ENCODE measurements around the gene DCDC1.
A peak's percentile ranks its signal among the peaks of the same experiment; 100 is the strongest.

The DCDC1 gene

DNA sequence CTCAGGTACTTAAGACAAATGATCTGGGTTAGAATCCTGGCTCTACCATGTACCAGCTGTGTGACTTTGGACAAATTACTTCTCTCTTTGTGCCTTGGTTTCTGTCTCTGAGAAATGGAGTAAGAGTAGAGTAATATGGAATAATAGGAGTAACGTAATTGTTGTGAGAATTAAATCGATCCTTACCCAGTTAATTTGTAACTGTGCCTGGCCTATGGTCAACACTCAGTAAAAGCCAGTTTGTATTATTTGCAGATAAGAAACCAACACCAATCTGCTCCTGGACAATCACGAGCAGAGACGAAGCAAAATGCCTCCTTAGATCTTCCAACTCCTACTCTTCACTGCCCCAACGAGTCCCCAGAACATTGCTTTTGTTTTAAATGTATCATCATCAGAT, 266.7 kb downstream of the DCDC1 start:
- DNase-seq (ENCODE audit: low spot score) = no peak

DNA sequence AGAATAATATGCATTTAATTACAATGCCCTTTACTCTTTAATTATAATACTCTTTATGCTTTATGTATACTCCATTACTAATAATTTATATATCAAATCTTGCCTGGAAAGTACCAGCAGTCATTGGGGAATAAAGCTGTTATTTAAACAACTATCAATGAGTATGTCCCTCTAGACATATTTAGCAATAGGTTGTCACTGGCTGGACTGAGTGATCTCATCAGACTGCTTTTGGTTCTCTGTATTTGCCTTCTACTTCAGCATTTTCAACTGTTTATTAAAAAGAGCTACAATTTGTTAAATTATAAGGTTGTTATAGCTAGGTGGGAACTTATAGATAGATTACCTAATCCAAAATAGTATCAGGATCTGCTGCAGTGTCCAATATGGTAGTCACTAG, 267.2 kb downstream of the DCDC1 start:
- DNase-seq (ENCODE audit: low spot score) = no peak

DNA sequence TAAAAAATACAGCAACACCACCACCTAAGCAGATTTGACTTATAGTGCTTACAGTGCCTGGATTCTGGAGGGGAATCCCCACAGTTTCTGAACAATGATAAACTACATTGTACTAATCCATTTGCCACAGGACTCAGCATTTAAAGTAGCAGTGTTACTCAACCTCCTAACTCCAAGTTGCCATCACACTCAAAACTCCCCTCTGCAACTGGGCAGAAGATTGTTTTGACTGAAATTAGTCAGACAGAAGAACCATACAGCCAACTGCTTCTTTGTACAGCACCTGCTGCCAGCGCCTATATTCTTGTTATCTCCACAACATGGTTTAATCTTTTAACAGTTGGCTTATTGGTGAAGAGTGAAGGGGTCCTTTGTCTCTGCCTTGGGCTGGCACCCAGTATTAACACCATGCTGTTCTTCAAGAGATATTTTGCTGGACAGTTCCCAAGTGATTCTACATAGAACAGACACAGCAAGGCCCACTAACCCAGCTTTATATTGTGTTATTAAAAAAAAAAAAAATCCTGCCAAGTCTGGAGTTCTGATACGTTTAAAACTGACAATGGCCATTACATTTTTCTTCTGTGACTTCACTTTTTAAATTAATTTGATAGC, 273.2 kb downstream of the DCDC1 start:
- DNase-seq (ENCODE audit: low spot score) = no peak

DNA sequence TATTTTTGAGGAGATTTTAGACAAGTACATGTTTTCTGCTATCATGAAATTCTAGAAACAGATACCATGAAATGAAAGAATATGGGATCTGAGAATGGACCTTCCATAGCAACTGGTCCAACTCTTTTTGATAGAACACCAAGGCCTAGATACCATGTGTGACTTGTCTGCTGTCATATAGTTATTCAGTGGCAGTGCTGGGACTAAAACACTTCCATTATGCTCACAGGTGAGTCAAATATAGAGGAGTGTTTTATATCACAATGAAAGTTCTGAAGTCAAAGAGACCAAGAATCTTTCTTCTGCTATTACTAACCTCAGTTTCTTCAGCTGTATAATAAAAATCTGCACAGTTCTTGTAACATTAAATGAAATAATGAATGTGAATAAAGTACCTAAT, 276.9 kb downstream of the DCDC1 start:
- DNase-seq (ENCODE audit: low spot score) = no peak

DNA sequence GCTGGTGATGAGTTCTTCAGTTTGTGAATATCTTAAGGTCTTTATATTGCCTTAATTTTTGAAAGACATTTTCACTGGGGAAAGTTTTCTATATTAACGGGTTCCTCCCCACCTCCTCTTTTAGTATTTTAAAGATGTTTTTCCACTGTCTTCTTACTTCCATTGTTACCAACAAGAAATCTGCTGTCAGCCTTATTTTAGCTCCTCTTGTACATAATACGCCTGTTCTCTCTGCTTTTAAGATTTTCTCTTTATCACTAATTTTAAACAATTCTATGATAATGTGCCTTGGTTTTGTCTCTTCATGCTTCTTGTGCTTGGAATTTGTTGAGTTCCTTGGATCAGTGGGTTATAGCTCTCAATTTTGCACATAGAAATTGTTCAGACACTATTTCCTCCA, 280.4 kb downstream of the DCDC1 start:
- DNase-seq (ENCODE audit: low spot score) = no peak

DNA sequence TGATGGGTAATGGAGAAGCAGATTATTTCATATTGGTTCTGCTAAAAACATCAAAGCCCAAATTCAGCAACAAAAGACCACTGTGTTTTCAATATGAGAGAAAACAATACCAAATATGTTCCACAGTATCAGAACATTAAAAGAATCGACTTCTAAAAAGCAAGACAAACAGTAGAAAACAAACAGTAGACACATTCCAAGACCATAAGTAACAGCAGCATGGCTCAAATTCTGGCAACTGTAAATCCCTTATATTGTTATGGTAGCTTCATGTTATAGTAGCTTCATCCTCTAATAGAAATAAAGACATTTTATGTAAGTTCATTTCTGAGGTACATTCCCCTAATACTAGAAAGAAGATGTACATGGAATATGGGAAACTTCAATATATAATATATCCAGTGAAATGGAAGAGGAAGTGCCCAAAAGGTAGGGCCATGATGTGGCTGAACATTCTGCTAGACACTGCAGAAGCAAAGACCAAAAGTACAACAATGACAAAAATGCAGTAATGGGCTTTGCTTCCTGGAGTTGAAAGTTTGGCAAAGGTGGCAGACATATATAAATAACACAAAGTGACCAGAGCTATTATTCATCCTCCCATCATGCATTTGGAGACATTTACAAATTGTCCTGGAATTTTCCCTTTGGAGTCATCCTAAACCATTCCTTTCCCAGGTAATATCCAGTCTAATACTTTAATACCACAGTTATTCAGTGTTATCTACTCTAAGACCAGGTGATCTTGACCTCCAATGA, 299.9 kb downstream of the DCDC1 start:
- DNase-seq (ENCODE audit: low spot score) = no peak

DNA sequence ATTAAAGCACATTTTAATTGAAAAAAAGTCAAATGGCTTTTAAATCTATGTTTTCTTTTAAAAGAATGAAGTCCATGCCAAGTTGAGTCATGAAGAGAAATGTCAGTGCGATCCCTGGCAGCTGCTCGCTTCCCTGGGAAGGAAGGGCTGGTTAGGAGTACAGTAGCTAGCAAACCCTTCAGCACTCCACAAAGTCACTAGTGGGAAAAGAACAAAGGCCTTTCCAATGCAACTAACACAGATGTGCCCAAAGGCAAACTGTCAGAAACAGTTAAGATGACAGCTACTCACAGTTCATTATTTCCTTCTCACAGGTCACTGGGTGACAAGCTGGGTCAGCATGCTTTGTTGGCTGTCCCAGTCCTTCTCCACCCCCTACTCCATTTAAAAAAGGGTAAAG, 308.7 kb downstream of the DCDC1 start:
- DNase-seq (ENCODE audit: low spot score) = no peak

DNA sequence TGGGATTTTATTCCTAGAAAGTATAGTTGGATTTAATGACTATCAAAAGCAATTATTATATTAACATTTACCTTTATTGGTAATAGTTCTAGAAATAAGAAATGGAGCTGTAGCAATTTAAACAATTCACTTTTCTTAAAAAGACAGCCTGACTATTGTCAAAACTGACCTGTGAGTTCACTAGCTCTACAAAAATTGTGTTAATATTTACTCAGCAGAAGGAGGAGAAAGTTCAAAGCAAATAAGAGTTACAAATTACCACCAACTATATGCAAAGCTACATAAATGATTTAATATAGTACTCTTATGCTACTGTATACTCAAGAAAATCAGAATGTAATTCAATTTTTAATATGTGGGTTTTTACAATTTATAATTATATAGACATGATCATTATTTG, 310.0 kb downstream of the DCDC1 start:
- no peak for DNase-seq (ENCODE audit: low spot score)

DNA sequence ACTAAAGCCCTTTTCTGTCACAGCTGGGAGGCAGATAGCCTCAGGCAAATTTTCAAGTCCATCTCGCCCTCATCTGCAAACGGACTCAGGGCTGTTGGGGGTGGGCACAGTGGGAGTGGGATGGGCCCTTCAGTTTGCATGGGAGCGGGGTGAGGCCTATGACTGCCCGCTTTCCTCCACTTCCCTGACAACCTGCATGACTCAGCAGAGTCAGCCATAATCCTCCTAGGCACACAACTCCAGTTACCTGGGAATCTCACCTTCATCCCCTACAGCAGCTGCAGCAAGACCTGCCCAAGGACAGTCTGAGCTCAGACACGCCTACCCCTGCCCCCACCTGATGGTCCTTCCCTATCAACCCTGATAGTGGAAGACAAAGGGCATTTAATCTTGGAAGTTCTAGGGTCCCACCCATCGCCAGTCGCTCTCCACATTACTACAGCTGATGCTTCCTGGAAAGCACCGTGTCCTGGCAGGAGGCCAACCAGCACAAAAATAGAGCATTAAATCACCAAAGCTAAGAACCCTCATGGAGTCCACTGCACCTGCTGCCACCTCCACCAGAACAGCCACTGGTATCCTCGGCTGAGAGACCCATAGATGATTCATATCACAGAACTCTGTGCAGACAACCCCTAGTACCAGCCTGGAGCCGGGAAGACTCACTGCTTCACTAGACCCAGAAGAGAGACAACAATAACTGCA, 319.3 kb downstream of the DCDC1 start:
- no peak for DNase-seq (ENCODE audit: low spot score)

DNA sequence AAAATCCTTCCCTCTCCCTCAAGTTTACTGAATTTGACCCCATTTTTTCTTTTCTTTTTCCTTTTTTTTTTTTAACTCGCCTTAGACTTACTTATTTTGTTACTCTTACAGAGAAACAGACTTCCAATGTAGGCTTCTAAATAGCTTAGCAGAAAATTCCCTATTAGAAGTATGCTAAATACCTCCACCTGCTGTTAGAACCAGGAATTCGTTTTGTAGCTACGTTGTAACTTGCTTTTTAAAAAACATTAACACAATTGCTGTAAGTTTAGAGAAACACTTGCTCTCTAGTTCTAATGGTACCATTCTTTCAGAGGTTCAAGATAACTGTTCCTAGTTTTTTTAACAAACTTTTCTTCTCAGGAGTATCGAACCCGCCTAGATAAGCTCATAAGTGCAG, 324.2 kb downstream of the DCDC1 start:
- DNase-seq (ENCODE audit: low spot score) = peak; percentile 14

DNA sequence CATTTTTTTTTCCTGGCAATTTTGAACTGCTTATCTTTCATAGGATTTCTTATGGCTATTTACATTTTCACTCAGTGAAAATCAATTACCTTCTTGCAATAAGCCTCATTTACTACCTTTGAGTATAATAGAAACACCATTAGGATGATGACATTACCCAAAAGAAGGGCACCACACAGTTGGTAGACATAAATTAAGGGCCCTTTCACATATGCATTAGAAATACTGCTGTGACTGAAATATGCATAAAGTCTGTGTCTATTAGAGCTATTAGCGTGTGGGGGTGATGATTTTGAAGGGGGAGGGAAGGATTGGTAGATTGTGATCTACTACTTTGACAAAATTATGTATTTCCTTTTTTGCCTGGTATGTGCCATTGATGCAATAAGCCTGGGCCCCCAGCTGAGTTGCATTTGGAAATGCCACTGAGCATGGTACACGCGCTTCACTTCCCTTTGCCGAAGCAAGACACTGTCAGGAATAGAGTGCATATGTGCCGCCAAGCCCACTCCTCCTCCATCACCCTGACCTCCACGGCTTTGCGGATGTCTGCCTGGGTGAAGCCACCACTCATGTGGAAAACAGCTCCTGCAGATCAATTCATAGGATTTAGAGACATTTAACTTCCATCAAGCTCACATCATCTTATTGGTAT, 339.3 kb downstream of the DCDC1 start:
- no peak for DNase-seq (ENCODE audit: low spot score)

DNA sequence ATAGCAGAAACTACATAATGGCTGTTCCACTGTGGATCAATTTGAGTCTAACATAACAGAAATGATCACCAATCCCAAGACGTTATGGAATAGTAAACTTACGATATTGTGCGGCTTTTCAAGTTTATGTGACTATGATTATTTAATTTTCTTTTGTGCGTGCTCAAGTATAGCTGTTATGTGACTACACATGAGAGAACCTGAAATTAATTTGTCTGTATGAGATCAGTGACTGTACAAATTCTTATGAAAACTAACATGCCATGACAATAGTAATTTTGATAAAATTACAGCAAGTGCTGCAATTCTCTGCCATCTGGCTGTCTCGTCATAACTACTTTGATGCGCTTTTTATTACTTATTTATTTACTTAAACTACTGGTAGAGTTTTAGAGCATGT, 343.2 kb downstream of the DCDC1 start:
- DNase-seq (ENCODE audit: low spot score) = no peak

DNA sequence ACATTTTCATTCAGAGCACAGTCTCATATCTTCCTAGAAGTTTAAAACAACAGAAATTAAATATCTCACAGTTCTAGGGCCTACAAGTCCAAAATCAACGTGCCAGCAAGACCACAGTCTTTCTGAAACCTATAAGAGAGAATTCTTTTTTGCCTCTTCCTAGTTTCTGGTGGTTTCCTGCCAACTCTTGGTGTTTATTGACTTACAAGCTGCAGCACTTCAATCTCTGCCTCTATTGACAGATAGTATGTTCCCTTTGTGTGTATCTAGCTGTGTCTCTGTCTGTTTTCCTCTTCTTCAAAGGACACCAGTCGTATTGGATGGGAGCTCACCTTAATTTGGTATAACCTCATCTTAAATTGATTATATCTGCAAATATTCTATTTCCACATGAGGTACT, 347.5 kb downstream of the DCDC1 start:
- no peak for DNase-seq (ENCODE audit: low spot score)

DNA sequence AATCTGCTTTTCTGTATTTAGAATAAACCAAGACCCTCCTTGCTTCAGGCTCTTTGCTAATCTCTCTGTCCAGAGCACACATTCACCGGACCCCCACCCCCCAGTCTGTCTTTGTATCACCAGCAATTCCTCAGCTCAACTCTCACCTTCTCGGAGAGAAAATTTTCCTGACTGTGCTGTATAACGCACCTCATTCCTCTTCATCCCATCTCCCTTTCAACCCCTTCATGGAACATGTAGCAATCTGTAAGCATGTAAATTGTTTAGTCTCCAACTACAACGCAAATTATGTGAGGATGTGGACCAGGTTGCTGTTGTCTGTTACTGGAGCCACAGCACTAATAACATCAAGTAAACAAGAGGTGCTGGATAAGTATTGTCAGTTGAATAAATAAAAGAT, 349.8 kb downstream of the DCDC1 start:
- DNase-seq (ENCODE audit: low spot score) = no peak

DNA sequence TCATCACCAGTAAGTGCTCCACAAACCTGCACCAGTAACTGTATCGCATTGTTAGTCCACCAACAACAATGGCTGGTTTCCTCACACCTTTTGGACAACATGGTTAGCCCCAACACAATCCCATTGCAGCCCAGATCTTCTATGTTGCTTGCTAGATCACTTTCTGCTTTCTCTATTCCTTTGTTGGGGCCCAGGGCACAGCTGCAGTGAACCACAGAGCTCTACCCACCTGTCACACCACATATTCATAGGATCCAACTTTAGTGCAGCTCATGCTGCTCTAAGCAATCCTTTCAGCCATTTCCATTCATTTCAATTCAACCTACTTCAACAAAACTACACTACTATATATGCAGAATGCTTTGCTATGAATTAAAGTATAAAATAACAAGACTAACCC, 364.3 kb downstream of the DCDC1 start:
- DNase-seq (ENCODE audit: low spot score) = no peak

DNA sequence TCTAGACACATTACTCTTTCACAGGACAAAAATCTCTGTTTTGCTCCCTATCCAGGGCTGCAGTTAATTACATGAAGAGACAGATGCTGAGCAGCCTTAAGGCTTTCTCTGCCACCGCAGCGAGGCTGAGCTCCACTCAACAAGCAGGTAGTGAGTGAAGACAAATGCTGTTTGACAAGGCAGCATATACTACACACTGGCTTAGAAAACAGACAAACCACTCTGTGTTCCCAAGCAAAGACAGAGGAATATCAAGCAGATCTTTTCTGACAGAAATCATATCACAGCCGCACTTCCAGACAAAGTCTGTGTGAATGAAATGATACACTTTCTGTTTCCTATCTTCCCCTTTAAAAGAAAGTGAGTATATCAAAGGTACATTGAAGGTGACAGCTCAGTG, 368.1 kb downstream of the DCDC1 start:
- DNase-seq (ENCODE audit: low spot score) = no peak

DNA sequence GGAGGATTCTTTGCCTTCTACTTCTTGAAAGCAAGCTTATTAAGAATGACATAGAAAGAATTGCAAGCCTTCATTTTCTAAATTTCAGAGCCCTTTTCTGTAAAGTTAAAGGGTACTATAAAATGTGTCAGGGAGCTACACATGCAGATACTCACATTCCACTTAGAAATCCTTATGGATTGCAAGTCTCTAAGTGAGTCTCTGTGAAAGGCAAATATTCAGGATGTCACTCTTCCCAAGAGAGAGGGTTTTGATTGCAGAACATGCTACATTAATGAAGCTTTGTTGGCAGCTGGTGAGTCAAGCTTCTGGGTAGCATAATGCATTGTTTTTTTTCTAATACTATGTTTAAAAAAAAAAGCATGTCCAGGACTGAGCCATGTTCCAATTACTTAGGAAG, 369.2 kb downstream of the DCDC1 start:
- no peak for DNase-seq (ENCODE audit: low spot score)

DNA sequence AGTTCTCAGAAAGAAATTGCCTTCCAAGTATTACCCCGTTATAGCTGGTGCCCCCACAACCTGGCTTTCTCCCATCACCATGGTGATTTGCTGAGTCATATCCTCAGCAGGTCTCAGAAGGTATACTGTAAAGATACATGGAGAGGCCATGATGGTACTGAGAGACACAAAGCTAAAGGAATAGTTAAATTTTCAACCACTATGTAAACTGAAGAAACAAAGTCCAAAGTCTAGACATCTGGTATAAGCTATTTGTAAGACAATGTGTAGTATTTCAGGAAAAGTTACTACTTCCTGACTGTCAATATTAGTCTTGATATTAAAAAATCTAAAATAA, 377.1 kb downstream of the DCDC1 start:
- no peak for DNase-seq (ENCODE audit: low spot score)

DNA sequence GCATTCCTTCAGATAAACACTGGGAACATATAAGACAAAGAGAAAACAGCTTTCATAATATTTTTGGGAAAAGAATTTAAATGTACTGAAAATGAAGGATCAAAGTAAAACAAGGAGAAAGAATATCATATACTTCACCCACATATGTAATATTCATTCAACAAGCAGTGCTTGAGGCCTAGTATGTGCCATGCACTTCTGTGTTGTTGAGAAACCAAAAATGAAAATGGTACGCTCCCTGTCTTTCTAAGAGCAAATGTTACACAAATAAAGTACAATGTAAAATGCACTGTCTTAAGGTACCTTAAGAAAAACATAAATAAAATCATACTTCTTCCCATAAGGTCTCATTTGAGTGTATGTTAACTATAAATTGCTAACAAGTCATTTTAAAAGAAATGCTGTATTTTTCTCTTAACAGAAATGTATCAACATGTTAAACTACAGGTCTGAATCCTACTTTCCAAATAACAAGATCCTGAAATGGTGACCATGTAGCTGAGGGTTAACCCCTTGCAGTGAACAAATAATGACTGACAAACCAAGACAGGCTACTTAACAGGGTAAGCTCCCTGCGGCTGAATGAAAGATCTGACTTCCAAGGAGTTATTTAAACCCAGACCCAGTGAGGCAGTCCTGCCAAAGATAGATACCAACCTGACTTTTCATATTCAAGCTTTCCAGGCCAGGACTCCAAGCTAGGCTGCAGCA, 377.6 kb downstream of the DCDC1 start:
- DNase-seq (ENCODE audit: low spot score) = no peak

DNA sequence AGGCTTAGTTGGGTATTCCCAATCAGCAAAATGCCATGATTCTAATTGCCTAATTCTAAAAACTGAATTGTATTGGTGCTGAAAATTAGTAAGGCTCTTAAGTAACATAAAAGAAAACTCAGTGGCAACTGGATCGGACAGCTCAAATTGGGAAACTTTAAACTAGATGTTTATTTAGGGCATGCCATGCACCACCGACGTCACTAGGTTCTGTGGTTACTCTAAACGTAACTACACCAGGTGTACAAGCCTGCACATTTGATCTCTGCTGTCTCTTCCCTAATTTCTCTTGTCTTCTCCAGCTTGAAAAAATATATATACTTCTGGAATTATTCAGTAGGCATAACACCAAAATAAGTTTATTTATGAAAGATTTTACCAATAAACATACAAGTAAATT, 378.2 kb downstream of the DCDC1 start:
- DNase-seq (ENCODE audit: low spot score) = no peak

DNA sequence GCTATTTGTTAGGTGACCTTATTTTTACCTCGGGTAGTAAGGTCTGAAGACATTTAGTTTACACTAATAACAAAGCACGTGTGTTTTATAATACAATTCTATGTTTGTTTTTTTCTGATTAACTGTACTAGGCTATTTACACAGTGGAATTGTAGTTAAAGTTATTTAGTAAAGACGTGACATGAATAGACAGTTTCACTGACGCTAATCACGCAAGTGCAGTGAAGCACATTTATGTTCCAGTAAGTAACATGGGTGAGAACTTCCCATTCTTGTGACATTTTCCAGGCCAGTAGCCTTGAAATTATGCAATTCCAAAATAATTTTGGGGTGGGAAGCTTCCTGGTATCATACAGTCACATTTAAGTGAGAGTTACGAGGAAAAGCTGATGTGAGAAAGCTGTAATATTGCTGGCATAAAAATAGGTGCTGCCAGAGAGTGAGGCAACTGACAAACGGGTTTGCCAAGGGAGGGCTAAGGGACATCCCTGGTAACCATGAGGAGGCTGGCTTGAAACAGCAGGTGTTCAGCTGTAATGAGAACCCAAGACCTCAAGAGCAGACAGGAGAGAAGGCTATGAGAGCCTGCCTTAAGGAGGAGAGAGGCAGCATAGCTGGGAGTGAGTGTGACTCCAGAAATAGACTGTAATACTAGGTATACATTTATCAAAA, 378.8 kb downstream of the DCDC1 start:
- no peak for DNase-seq (ENCODE audit: low spot score)

DNA sequence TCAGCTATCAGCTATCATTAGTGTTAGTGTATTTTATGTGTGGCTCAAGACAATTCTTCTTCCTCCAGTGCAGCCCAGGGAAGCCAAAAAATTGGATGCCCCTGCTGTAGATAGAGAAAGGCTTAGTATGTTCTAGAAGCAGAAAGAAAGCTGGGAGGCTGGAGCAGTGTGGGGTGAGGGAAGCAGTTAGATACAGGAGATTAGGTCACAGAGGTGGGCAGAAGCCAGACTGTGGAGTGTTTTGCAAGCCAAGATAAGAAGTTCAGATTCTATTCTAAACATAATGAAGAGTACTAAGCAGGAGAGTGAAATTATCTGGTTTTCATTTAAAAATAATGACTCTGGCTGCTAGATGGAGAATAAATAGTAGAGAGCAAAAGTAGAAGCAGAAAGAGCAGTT, 381.7 kb downstream of the DCDC1 start:
- DNase-seq (ENCODE audit: low spot score) = no peak
